Skeletal muscle satellite cell (primary cell): ENCODE data around the gene LUZP2.

Experiments used
- H3K27me3 ChIP-seq: 2 replicates; pipeline ENCODE4 v1.7.0; 2013; ENCODE audit warnings: low read length; ENCODE audit not compliant: control insufficient read depth, insufficient read depth
- H3K36me3 ChIP-seq: 2 replicates; pipeline ENCODE4 v1.7.0; 2013; ENCODE audit warnings: mild to moderate bottlenecking, control low read depth, low read length; ENCODE audit not compliant: insufficient read depth
- H3K4me1 ChIP-seq: 2 replicates; pipeline ENCODE4 v1.7.0; 2013; ENCODE audit warnings: low read length; ENCODE audit not compliant: control insufficient read depth, insufficient read depth
- H3K4me2 ChIP-seq: 2 replicates; pipeline ENCODE4 v1.7.0; 2013; ENCODE audit warnings: mild to moderate bottlenecking, low read length
- H3K4me3 ChIP-seq: 2 replicates; pipeline ENCODE4 v1.7.0; 2013; ENCODE audit warnings: low read length
- H3K9ac ChIP-seq: 2 replicates; pipeline ENCODE4 v1.7.0; 2013; ENCODE audit warnings: mild to moderate bottlenecking, low read depth, low read length, moderate library complexity
- H3K9me3 ChIP-seq: replicated peaks from 2 replicates; pipeline ENCODE4 v1.7.0; 2013; ENCODE audit warnings: mild to moderate bottlenecking, control low read depth, low read length

Gene LUZP2

GRCh38 chr11:24572376-24572775, 75.5 kb downstream of the LUZP2 start:
- no peaks in the 10 kb centered on the region for H3K36me3 ChIP-seq
- H3K4me2 ChIP-seq: no peak overlapping the region
- no peaks in the 10 kb centered on the region for H3K9me3 ChIP-seq
- no peaks in the 10 kb centered on the region for H3K4me1 ChIP-seq
- no peak overlapping the region for H3K4me3 ChIP-seq
- H3K27me3 ChIP-seq: no peaks in the 10 kb centered on the region
- no peak overlapping the region for H3K9ac ChIP-seq

GRCh38 chr11:24574461-24574860, 77.6 kb downstream of the LUZP2 start:
- Histone ChIP-seq H3K36me3 (no peaks in the 10 kb centered on the region), H3K4me1 (no peaks in the 10 kb centered on the region), H3K4me3 (no peak overlapping the region), H3K9ac (no peak overlapping the region), H3K4me2 (no peak overlapping the region), H3K27me3 (no peaks in the 10 kb centered on the region), H3K9me3 (no peaks in the 10 kb centered on the region)

- Histone ChIP-seq H3K4me3 (no peak overlapping the region), H3K9ac (no peak overlapping the region), H3K27me3 (no peaks in the 10 kb centered on the region), H3K4me1 (no peaks in the 10 kb centered on the region), H3K36me3 (no peaks in the 10 kb centered on the region), H3K4me2 (no peak overlapping the region), H3K9me3 (no peaks in the 10 kb centered on the region)
Measured at GRCh38 chr11:24575392-24575791, 78.5 kb downstream of the LUZP2 start.

- Histone ChIP-seq H3K4me1 (no peaks in the 10 kb centered on the region), H3K9ac (no peak overlapping the region), H3K27me3 (no peaks in the 10 kb centered on the region), H3K36me3 (no peaks in the 10 kb centered on the region), H3K4me2 (no peak overlapping the region), H3K4me3 (no peak overlapping the region), H3K9me3 (no peaks in the 10 kb centered on the region)
Measured at GRCh38 chr11:24585192-24585591, 88.3 kb downstream of the LUZP2 start.

GRCh38 chr11:24587635-24588034, 90.8 kb downstream of the LUZP2 start:
- H3K27me3 ChIP-seq: no peaks in the 10 kb centered on the region
- no peak overlapping the region for H3K4me2 ChIP-seq
- no peaks in the 10 kb centered on the region for H3K4me1 ChIP-seq
- H3K4me3 ChIP-seq: no peak overlapping the region
- no peak overlapping the region for H3K9ac ChIP-seq
- no peaks in the 10 kb centered on the region for H3K9me3 ChIP-seq
- no peaks in the 10 kb centered on the region for H3K36me3 ChIP-seq

- Histone ChIP-seq H3K9me3 (no peaks in the 10 kb centered on the region), H3K4me2 (no peak overlapping the region), H3K4me1 (no peaks in the 10 kb centered on the region), H3K4me3 (no peak overlapping the region), H3K36me3 (no peaks in the 10 kb centered on the region), H3K9ac (no peak overlapping the region), H3K27me3 (no peaks in the 10 kb centered on the region)
Measured at GRCh38 chr11:24588081-24588480, 91.2 kb downstream of the LUZP2 start.

- Histone ChIP-seq H3K4me3 (no peak overlapping the region), H3K4me1 (no peaks in the 10 kb centered on the region), H3K9ac (no peak overlapping the region), H3K4me2 (no peak overlapping the region), H3K36me3 (no peaks in the 10 kb centered on the region), H3K9me3 (no peaks in the 10 kb centered on the region), H3K27me3 (no peaks in the 10 kb centered on the region)
Measured at GRCh38 chr11:24589064-24589463, 92.2 kb downstream of the LUZP2 start.

GRCh38 chr11:24591283-24591682, 94.4 kb downstream of the LUZP2 start:
- H3K36me3 ChIP-seq: no peaks in the 10 kb centered on the region
- no peaks in the 10 kb centered on the region for H3K27me3 ChIP-seq

GRCh38 chr11:24592360-24592759, 95.5 kb downstream of the LUZP2 start:
- H3K27me3 ChIP-seq: no peaks in the 10 kb centered on the region
- no peaks in the 10 kb centered on the region for H3K4me1 ChIP-seq
- H3K4me3 ChIP-seq: no peak overlapping the region
- no peak overlapping the region for H3K9ac ChIP-seq
- H3K36me3 ChIP-seq: no peaks in the 10 kb centered on the region
- no peak overlapping the region for H3K4me2 ChIP-seq
- H3K9me3 ChIP-seq: no peaks in the 10 kb centered on the region

More at GRCh38 chr11:24591283-24591682, 94.4 kb downstream of the LUZP2 start:
- H3K4me3 ChIP-seq: no peak overlapping the region
- H3K4me2 ChIP-seq: no peak overlapping the region
- no peaks in the 10 kb centered on the region for H3K4me1 ChIP-seq
- no peak overlapping the region for H3K9ac ChIP-seq
- no peaks in the 10 kb centered on the region for H3K9me3 ChIP-seq

- Histone ChIP-seq H3K9ac (no peak overlapping the region), H3K4me2 (no peak overlapping the region), H3K4me3 (no peak overlapping the region), H3K27me3 (no peaks in the 10 kb centered on the region), H3K36me3 (no peaks in the 10 kb centered on the region), H3K9me3 (no peaks in the 10 kb centered on the region), H3K4me1 (no peaks in the 10 kb centered on the region)
Measured at GRCh38 chr11:24593332-24593731, 96.5 kb downstream of the LUZP2 start.

GRCh38 chr11:24594401-24594800, 97.5 kb downstream of the LUZP2 start:
- H3K36me3 ChIP-seq: no peaks in the 10 kb centered on the region
- no peaks in the 10 kb centered on the region for H3K9me3 ChIP-seq
- no peak overlapping the region for H3K4me3 ChIP-seq
- no peaks in the 10 kb centered on the region for H3K27me3 ChIP-seq
- no peak overlapping the region for H3K9ac ChIP-seq
- H3K4me1 ChIP-seq: no peaks in the 10 kb centered on the region
- H3K4me2 ChIP-seq: no peak overlapping the region

GRCh38 chr11:24598641-24599040, 101.8 kb downstream of the LUZP2 start:
- Histone ChIP-seq H3K9me3 (no peaks in the 10 kb centered on the region), H3K9ac (no peak overlapping the region), H3K4me3 (no peak overlapping the region), H3K4me2 (no peak overlapping the region), H3K27me3 (no peaks in the 10 kb centered on the region), H3K36me3 (no peaks in the 10 kb centered on the region), H3K4me1 (no peaks in the 10 kb centered on the region)
